Vagina (tissue), 2 donors: ENCODE data around the gene PMM1. TPM values are rescaled to one million over a fixed set of nuclear protein-coding genes. Genes with fewer than 3 reads are reported as not detected.

ENCODE experiments used
- DNase-seq, 2 donors: peaks; one replicate each; pipeline ENCODE4 v3.0.0-alpha.2; 2017; ENCODE audit errors: extremely low spot score in 2 of 2
- H3K27ac ChIP-seq: fragments of 200-600 bp; sonication (generic); one replicate; pipeline ENCODE4 v1.5.1; 2019
- H3K27me3 ChIP-seq: fragments of 200-600 bp; sonication (generic); one replicate; pipeline ENCODE4 v1.5.1; 2019
- H3K36me3 ChIP-seq, 2 donors: fragments of 200-600 bp; sonication (generic); one replicate each; pipeline ENCODE4 v1.5.1; 2017 to 2019
- H3K4me1 ChIP-seq: fragments of 200-600 bp; sonication (generic); one replicate; pipeline ENCODE4 v1.5.1; 2019
- H3K4me3 ChIP-seq, 2 donors: fragments of 200-600 bp; sonication (generic); 1 replicate in 1 of 2; 2 replicates in 1 of 2; pipeline ENCODE4 v1.5.1; 2016 to 2019
- H3K9me3 ChIP-seq: fragments of 200-600 bp; sonication (generic); one replicate; pipeline ENCODE4 v1.5.1; 2019
- POLR2A ChIP-seq, 2 donors: fragments of 450-650 bp; IDR thresholded peaks; one replicate each; pipeline ENCODE4 v1.6.1; 2017; ENCODE audit warnings: antibody characterized with exemption in 2 of 2, mild to moderate bottlenecking in 2 of 2, moderate library complexity in 2 of 2
- POLR2AphosphoS5 ChIP-seq, 2 donors: sonication (generic); formaldehyde crosslinking; IDR thresholded peaks; one replicate each; pipeline ENCODE4 v1.9.0; 2017; ENCODE audit warnings: antibody characterized with exemption in 2 of 2, mild to moderate bottlenecking in 2 of 2, low read depth in 1 of 2; ENCODE audit not compliant: insufficient read depth in 1 of 2
- intact Hi-C: fragments of 100-400 bp; cut with DNase I; formaldehyde crosslinking; loops from one replicate; pipeline ENCODE4 v1.15.1; 2023
- total RNA-seq: library from RNA; depleted of rRNA; stranded (reverse); fragments of >200 nt; gene quantifications from one replicate; pipeline ENCODE4 v1.2.3, GENCODE V29; 2016
- TF ChIP-seq, protein P1 (sequence below), 3 experiments: fragments of 450-650 bp in 2 of 3; fragments of 200-600 bp in 1 of 3; sonication (generic) in 1 of 3; IDR thresholded peaks; one replicate each; pipeline ENCODE4 v1.5.1; 2017 to 2019; ENCODE audit warnings: antibody characterized with exemption in 3 of 3, mild to moderate bottlenecking in 2 of 3, moderate library complexity in 2 of 3

The PMM1 gene
- total RNA-seq, 1 donor from 2014 or later, result 40.8 TPM

DNA sequence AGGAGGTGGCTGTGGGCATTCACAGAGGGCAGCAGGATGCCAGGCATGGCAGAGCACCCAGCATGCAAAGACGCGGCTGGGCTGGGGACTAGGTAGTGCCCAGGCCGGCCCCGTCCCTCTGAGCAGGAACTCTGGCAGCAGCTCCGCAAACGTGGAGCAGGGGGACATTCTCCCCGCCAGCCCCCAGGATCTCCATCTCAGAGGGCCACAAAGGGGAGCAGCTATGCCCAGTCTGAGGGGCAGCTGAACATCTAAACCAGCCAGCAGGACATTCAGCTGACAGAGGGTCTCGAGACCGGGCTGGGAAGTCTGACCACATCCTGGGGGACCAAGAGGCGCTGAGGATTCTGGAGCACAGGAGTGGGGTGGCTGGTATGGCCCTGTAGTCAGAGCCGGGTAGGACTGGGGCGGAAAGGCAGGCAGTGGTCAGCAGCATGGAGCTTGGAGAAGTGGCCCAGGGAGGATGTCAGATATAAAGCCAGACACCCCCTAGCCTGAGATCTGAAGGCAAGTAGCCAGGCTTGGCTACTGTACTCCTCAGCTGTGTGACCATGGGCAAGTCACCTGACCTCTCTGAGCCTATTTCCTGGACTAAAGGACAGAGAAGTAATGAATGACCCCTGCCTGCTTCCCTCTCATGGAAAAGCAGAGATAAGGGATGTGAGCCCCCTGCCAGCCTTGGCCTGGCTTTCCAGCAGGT, 10.2 kb downstream of the PMM1 start:
- H3K4me1 ChIP-seq, result peaks cover 11% of the 10 kb centered on the region
- peaks cover 0 to 33% of the 10 kb centered on the region in 2 donors for H3K36me3 ChIP-seq
- no peaks in the 10 kb centered on the region for H3K27me3 ChIP-seq
- no peak overlapping the region for H3K27ac ChIP-seq
- TF ChIP-seq, protein P1, sequence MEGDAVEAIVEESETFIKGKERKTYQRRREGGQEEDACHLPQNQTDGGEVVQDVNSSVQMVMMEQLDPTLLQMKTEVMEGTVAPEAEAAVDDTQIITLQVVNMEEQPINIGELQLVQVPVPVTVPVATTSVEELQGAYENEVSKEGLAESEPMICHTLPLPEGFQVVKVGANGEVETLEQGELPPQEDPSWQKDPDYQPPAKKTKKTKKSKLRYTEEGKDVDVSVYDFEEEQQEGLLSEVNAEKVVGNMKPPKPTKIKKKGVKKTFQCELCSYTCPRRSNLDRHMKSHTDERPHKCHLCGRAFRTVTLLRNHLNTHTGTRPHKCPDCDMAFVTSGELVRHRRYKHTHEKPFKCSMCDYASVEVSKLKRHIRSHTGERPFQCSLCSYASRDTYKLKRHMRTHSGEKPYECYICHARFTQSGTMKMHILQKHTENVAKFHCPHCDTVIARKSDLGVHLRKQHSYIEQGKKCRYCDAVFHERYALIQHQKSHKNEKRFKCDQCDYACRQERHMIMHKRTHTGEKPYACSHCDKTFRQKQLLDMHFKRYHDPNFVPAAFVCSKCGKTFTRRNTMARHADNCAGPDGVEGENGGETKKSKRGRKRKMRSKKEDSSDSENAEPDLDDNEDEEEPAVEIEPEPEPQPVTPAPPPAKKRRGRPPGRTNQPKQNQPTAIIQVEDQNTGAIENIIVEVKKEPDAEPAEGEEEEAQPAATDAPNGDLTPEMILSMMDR (IDR thresholded peaks at IDR 0.05), result no peak
- TF ChIP-seq POLR2A (IDR thresholded peaks at IDR 0.05) (no peak), POLR2AphosphoS5 (IDR thresholded peaks at IDR 0.05; ENCODE audit: insufficient read depth in 1 of 2, low read depth in 1 of 2) (no peak)
- H3K9me3 ChIP-seq, result no peaks in the 10 kb centered on the region
- intact Hi-C loops, result no loop called here
- no peak for DNase-seq
- H3K4me3 ChIP-seq, result no peak overlapping the region

DNA sequence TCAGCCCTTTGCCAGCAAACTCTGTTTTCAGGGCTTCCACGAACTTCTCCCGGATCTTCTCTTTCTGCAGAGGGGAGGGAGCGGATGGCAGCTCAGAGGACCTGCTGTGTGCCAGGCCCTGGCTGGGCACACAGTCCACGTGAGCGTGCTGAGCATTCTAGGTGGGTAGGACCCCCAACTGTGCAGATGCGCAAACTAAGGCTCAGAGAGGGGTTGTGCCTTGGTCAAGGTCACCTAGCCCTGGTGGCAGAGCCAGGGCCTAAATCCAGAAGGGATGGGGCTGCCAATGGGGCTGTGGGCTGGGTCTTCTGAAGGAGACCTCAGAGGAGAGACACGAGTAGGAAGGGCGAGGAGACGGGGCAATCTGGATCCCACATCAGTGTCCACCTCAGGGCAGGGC, 10.8 kb downstream of the PMM1 start:
- no peak for DNase-seq
- Histone ChIP-seq H3K36me3 (peaks cover 0 to 26% of the 10 kb centered on the region in 2 donors), H3K4me3 (no peak overlapping the region), H3K27ac (no peak overlapping the region), H3K4me1 (peaks cover 11% of the 10 kb centered on the region), H3K27me3 (no peaks in the 10 kb centered on the region), H3K9me3 (no peaks in the 10 kb centered on the region)
- TF ChIP-seq POLR2A (IDR thresholded peaks at IDR 0.05), result no peak
- TF ChIP-seq, protein P1 (IDR thresholded peaks at IDR 0.05), result no peak
- no peak for TF ChIP-seq POLR2AphosphoS5 (IDR thresholded peaks at IDR 0.05; ENCODE audit: insufficient read depth in 1 of 2, low read depth in 1 of 2)
- intact Hi-C loops, result no loop called here

DNA sequence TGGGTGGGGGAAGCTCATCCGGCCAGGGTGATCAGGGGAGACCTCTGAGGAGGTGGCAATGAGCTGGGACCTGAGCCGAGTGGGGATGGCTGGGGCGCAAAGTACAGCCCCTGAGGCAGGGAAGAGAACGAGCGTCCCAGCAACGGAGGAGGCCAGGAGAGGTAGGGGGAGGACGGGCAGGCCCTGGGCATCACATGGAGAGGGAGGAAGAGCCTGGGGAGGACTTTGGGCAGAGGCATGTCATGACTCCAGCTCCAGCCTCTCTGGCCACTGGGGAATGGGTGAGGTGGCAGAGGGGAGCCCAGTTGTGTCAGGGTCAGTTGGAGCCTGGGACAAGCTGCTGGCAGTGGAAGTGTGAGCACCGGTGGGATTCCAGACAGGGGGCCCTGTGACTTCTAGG, 11.5 kb downstream of the PMM1 start:
- no peak for TF ChIP-seq POLR2A (IDR thresholded peaks at IDR 0.05)
- TF ChIP-seq, protein P1 (IDR thresholded peaks at IDR 0.05), result no peak
- no peak for TF ChIP-seq POLR2AphosphoS5 (IDR thresholded peaks at IDR 0.05; ENCODE audit: insufficient read depth in 1 of 2, low read depth in 1 of 2)
- H3K27ac ChIP-seq, result no peak overlapping the region
- intact Hi-C loops, result no loop called here
- H3K9me3 ChIP-seq, result no peaks in the 10 kb centered on the region
- no peak for DNase-seq
- peaks cover 11% of the 10 kb centered on the region for H3K4me1 ChIP-seq
- H3K36me3 ChIP-seq, result peaks cover 0 to 19% of the 10 kb centered on the region in 2 donors
- no peaks in the 10 kb centered on the region for H3K27me3 ChIP-seq
- no peak overlapping the region for H3K4me3 ChIP-seq

DNA sequence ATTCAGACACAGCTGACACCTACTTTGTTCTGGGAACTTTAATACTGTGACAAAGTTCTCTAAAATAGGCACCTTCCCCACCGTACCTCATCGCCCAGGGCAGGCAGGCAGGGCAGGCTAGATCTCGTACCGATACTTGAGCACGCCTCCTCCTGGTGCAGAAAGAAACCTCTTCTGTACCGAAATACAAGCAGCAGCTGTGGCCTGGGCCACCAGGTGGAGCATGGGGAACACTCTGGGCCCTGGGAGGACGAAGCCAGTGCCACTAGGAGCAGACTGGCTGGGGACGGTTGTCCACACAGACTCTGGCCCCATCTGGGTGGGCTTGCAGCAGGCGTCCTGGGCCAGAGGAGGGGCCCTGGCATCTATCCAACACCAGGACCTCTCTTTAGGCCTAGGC, 12.8 kb downstream of the PMM1 start:
- peak overlapping the region; percentile 83 for H3K27ac ChIP-seq
- no peak overlapping the region for H3K4me3 ChIP-seq
- peaks cover 11% of the 10 kb centered on the region for H3K4me1 ChIP-seq
- DNase-seq, result no peak
- TF ChIP-seq, protein P1 (IDR thresholded peaks at IDR 0.05), result peak in 1 of 3 experiments; percentile 48
- TF ChIP-seq POLR2A (IDR thresholded peaks at IDR 0.05) (no peak), POLR2AphosphoS5 (IDR thresholded peaks at IDR 0.05; ENCODE audit: insufficient read depth in 1 of 2, low read depth in 1 of 2) (peak in 1 of 2 donors; percentile 11)
- no peaks in the 10 kb centered on the region for H3K27me3 ChIP-seq
- H3K9me3 ChIP-seq, result no peaks in the 10 kb centered on the region
- intact Hi-C loops, result no loop called here
- H3K36me3 ChIP-seq, result peaks cover 0 to 7% of the 10 kb centered on the region in 2 donors

DNA sequence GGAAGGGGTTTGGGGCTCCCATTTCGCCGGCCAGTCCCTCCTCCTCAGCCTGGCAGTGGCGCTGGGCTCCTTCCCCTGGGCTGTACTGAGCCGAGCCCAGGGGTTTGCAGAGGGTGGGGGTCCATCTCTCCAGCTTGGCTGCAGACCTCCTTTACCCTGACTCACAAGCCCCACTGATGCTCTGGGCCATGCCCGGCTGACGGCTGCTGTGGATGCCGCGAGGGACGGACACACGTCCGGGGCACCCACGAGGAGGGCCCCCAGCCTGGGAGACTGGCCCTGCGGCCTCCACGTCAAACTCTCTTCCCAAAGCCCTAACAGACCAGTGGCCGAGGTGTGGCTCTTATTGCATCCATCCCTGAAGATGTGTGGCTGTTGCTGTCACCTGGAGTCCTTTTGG, 14.1 kb downstream of the PMM1 start:
- TF ChIP-seq POLR2AphosphoS5 (IDR thresholded peaks at IDR 0.05; ENCODE audit: insufficient read depth in 1 of 2, low read depth in 1 of 2), result no peak
- TF ChIP-seq, protein P1 (IDR thresholded peaks at IDR 0.05), result no peak
- Histone ChIP-seq H3K9me3 (no peaks in the 10 kb centered on the region), H3K4me1 (peaks cover 11% of the 10 kb centered on the region), H3K27me3 (no peaks in the 10 kb centered on the region), H3K4me3 (no peak overlapping the region), H3K27ac (peak overlapping the region; percentile 83), H3K36me3 (peaks cover 0 to 6% of the 10 kb centered on the region in 2 donors)
- DNase-seq, result no peak
- intact Hi-C loops, result no loop called here
